Measurements from ENCODE around the gene SULT1A1. TPM values are rescaled to one million over a fixed set of nuclear protein-coding genes. Genes with fewer than 3 reads are reported as not detected.

The SULT1A1 gene
- total RNA-seq, 1 experiment from 2014 or later = 3.2 TPM

DNA sequence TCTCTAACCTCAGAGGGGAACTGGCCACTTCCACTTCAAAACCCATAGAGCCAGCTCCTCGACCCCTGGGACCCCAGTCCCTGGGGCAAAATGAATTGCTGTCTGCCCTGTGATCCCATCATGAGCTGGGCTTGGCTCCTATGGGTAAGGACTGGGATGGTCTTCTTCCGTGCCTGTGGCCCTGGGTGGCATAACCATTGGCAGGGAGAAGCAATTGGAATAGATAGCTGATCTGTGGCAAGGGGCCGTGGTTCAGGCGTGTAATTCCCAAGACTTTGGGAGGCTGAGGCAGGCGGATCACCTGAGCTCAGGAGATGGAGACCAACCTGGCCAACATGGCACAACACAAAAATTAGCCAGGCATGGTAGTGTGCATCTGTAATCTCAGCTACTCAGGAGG lies 17.3 kb downstream of the SULT1A1 start:
- H3K27me3 Mint-ChIP-seq (ENCODE audit: low read depth) = no peaks in the 10 kb centered on the region
- H3K36me3 Mint-ChIP-seq = peaks cover 4% of the 10 kb centered on the region; the same call in 1 of the 2 replicates
- peaks cover 13% of the 10 kb centered on the region for H3K4me1 Mint-ChIP-seq
- DNase-seq (ENCODE audit: low spot score) (no peak), ATAC-seq (no peak)
- CTCF ChIA-PET = no interaction called here
- no peak overlapping the region for H3K4me3 Mint-ChIP-seq
- POLR2A ChIA-PET = no interaction called here
- H3K27ac Mint-ChIP-seq = no peak overlapping the region
- H3K9me3 Mint-ChIP-seq = no peaks in the 10 kb centered on the region
- TF ChIP-seq RELA (CRISPR knock-in tag; IDR thresholded peaks at IDR 0.05; ENCODE audit: borderline replicate concordance) (no peak), ZNF232 (CRISPR knock-in tag; IDR thresholded peaks at IDR 0.05) (no peak), FOXP1 (CRISPR knock-in tag; IDR thresholded peaks at IDR 0.05; ENCODE audit: borderline replicate concordance) (no peak)
- TF ChIP-seq, protein P1, sequence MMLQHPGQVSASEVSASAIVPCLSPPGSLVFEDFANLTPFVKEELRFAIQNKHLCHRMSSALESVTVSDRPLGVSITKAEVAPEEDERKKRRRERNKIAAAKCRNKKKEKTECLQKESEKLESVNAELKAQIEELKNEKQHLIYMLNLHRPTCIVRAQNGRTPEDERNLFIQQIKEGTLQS (CRISPR knock-in tag; conservative IDR thresholded peaks at IDR 0.05) = no peak
- TF ChIP-seq, protein P2, sequence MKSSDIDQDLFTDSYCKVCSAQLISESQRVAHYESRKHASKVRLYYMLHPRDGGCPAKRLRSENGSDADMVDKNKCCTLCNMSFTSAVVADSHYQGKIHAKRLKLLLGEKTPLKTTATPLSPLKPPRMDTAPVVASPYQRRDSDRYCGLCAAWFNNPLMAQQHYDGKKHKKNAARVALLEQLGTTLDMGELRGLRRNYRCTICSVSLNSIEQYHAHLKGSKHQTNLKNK (CRISPR knock-in tag; IDR thresholded peaks at IDR 0.05) = no peak
- TF ChIP-seq, protein P3, sequence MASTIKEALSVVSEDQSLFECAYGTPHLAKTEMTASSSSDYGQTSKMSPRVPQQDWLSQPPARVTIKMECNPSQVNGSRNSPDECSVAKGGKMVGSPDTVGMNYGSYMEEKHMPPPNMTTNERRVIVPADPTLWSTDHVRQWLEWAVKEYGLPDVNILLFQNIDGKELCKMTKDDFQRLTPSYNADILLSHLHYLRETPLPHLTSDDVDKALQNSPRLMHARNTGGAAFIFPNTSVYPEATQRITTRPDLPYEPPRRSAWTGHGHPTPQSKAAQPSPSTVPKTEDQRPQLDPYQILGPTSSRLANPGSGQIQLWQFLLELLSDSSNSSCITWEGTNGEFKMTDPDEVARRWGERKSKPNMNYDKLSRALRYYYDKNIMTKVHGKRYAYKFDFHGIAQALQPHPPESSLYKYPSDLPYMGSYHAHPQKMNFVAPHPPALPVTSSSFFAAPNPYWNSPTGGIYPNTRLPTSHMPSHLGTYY (CRISPR knock-in tag; IDR thresholded peaks at IDR 0.05) = no peak

DNA sequence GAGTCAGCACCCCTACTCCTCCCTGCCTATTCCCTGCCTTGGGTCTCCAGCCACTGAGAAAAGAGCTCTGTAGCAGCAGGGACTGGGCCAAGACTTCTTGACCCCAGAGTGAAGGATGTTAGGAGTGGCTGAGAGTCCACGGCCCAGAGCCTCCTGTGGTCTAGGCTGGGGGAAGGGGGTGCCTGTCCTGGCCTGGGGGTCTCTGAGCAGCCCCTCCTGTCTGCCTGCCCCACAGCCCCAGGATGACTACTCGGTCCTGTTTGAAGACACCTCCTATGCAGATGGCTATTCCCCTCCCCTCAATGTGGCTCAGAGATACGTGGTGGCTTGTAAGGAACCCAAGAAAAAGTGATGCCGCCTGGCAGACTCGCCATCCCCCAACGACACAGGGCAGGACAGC lies 18.5 kb downstream of the SULT1A1 start:
- H3K27ac Mint-ChIP-seq = no peak overlapping the region
- POLR2A ChIA-PET = no interaction called here
- no peaks in the 10 kb centered on the region for H3K27me3 Mint-ChIP-seq (ENCODE audit: low read depth)
- ATAC-seq (no peak), DNase-seq (ENCODE audit: low spot score) (no peak)
- no peak for TF ChIP-seq JUN (CRISPR knock-in tag; IDR thresholded peaks at IDR 0.05)
- no peak overlapping the region for H3K4me3 Mint-ChIP-seq
- 0 out of 2 replicates have a peak, but pooled peaks cover 3% of the 10 kb centered on the region for H3K4me1 Mint-ChIP-seq
- H3K36me3 Mint-ChIP-seq = peaks cover 8% of the 10 kb centered on the region; the same call in 1 of the 2 replicates
- H3K9me3 Mint-ChIP-seq = no peaks in the 10 kb centered on the region
- CTCF ChIA-PET = no interaction called here

DNA sequence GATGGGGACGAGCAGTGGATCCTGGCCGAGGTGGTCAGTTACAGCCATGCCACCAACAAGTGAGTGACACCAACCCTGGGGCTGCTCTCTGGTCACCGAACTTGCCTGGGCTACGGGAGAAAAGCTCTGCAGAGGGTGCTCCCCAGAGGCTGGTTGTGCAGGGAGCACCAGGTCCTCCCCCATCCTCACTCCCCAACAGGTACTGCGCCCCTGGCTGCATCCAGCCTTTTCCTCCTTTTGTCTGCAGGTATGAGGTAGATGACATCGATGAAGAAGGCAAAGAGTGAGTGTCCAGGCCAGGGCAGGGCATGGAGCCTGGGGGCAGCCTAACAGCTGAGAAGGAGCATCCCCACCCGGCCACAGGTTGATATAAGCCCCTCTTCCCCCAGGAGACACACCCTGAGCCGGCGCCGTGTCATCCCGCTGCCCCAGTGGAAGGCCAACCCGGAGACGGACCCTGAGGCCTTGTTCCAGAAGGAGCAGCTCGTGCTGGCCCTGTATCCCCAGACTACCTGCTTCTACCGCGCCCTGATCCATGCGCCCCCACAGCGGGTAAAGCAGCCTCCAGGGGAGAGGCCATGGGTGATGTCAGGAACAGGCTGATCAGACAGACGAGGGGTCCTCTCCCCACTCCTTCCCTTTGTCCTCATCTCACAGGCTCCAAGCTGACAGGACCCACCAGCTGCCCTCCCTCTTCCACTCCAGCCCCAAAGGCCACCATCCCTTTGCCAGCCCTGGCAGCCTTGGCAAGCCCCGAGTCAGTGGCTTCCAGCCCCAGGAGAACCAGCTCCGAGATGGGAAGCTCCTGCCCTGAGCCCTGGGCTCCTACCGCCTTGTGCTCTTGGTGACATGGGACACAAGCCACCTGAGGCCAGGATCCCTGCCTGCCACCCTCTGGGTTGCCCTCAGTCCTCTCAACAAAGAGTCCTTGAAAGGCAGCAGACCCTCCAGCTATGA lies 19.2 kb downstream of the SULT1A1 start:
- ATAC-seq (no peak), DNase-seq (ENCODE audit: low spot score) (no peak)
- Mint-ChIP-seq H3K4me1 (no peaks in the 10 kb centered on the region), H3K4me3 (no peak overlapping the region), H3K27me3 (ENCODE audit: low read depth) (no peaks in the 10 kb centered on the region), H3K9me3 (no peaks in the 10 kb centered on the region), H3K27ac (no peak overlapping the region), H3K36me3 (peaks cover 11% of the 10 kb centered on the region)
- ChIA-PET CTCF (no interaction called here), POLR2A (no interaction called here)
- TF ChIP-seq GTF2I (CRISPR knock-in tag; conservative IDR thresholded peaks at IDR 0.05) (no peak), RELA (CRISPR knock-in tag; IDR thresholded peaks at IDR 0.05; ENCODE audit: borderline replicate concordance) (no peak), SOX15 (CRISPR knock-in tag; IDR thresholded peaks at IDR 0.05) (no peak), SP1 (CRISPR knock-in tag; conservative IDR thresholded peaks at IDR 0.05) (no peak), RORB (CRISPR knock-in tag; IDR thresholded peaks at IDR 0.05) (no peak), ESRRA (CRISPR knock-in tag; IDR thresholded peaks at IDR 0.05; ENCODE audit: borderline replicate concordance) (no peak)
- TF ChIP-seq, protein P4, sequence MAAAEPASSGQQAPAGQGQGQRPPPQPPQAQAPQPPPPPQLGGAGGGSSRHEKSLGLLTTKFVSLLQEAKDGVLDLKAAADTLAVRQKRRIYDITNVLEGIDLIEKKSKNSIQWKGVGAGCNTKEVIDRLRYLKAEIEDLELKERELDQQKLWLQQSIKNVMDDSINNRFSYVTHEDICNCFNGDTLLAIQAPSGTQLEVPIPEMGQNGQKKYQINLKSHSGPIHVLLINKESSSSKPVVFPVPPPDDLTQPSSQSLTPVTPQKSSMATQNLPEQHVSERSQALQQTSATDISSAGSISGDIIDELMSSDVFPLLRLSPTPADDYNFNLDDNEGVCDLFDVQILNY (CRISPR knock-in tag; IDR thresholded peaks at IDR 0.05) = no peak
- TF ChIP-seq, protein P5, sequence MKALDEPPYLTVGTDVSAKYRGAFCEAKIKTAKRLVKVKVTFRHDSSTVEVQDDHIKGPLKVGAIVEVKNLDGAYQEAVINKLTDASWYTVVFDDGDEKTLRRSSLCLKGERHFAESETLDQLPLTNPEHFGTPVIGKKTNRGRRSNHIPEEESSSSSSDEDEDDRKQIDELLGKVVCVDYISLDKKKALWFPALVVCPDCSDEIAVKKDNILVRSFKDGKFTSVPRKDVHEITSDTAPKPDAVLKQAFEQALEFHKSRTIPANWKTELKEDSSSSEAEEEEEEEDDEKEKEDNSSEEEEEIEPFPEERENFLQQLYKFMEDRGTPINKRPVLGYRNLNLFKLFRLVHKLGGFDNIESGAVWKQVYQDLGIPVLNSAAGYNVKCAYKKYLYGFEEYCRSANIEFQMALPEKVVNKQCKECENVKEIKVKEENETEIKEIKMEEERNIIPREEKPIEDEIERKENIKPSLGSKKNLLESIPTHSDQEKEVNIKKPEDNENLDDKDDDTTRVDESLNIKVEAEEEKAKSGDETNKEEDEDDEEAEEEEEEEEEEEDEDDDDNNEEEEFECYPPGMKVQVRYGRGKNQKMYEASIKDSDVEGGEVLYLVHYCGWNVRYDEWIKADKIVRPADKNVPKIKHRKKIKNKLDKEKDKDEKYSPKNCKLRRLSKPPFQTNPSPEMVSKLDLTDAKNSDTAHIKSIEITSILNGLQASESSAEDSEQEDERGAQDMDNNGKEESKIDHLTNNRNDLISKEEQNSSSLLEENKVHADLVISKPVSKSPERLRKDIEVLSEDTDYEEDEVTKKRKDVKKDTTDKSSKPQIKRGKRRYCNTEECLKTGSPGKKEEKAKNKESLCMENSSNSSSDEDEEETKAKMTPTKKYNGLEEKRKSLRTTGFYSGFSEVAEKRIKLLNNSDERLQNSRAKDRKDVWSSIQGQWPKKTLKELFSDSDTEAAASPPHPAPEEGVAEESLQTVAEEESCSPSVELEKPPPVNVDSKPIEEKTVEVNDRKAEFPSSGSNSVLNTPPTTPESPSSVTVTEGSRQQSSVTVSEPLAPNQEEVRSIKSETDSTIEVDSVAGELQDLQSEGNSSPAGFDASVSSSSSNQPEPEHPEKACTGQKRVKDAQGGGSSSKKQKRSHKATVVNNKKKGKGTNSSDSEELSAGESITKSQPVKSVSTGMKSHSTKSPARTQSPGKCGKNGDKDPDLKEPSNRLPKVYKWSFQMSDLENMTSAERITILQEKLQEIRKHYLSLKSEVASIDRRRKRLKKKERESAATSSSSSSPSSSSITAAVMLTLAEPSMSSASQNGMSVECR (CRISPR knock-in tag; IDR thresholded peaks at IDR 0.05; ENCODE audit: borderline replicate concordance) = no peak
- TF ChIP-seq, protein P6, sequence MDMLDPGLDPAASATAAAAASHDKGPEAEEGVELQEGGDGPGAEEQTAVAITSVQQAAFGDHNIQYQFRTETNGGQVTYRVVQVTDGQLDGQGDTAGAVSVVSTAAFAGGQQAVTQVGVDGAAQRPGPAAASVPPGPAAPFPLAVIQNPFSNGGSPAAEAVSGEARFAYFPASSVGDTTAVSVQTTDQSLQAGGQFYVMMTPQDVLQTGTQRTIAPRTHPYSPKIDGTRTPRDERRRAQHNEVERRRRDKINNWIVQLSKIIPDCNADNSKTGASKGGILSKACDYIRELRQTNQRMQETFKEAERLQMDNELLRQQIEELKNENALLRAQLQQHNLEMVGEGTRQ (CRISPR knock-in tag; IDR thresholded peaks at IDR 0.05) = no peak
- TF ChIP-seq, protein P7, sequence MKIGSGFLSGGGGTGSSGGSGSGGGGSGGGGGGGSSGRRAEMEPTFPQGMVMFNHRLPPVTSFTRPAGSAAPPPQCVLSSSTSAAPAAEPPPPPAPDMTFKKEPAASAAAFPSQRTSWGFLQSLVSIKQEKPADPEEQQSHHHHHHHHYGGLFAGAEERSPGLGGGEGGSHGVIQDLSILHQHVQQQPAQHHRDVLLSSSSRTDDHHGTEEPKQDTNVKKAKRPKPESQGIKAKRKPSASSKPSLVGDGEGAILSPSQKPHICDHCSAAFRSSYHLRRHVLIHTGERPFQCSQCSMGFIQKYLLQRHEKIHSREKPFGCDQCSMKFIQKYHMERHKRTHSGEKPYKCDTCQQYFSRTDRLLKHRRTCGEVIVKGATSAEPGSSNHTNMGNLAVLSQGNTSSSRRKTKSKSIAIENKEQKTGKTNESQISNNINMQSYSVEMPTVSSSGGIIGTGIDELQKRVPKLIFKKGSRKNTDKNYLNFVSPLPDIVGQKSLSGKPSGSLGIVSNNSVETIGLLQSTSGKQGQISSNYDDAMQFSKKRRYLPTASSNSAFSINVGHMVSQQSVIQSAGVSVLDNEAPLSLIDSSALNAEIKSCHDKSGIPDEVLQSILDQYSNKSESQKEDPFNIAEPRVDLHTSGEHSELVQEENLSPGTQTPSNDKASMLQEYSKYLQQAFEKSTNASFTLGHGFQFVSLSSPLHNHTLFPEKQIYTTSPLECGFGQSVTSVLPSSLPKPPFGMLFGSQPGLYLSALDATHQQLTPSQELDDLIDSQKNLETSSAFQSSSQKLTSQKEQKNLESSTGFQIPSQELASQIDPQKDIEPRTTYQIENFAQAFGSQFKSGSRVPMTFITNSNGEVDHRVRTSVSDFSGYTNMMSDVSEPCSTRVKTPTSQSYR (CRISPR knock-in tag; IDR thresholded peaks at IDR 0.05) = no peak

Data from WTC11 (cell line).